ENCODE data around the gene ZFAND5. TPM values are rescaled to one million over a fixed set of nuclear protein-coding genes. Genes with fewer than 3 reads are reported as not detected.
A peak's percentile ranks its signal among the peaks of the same experiment; 100 is the strongest.

ZFAND5 gene
- total RNA-seq, 6 experiments from 2014 or later = 88.4 to 119 (median 100) TPM

DNA sequence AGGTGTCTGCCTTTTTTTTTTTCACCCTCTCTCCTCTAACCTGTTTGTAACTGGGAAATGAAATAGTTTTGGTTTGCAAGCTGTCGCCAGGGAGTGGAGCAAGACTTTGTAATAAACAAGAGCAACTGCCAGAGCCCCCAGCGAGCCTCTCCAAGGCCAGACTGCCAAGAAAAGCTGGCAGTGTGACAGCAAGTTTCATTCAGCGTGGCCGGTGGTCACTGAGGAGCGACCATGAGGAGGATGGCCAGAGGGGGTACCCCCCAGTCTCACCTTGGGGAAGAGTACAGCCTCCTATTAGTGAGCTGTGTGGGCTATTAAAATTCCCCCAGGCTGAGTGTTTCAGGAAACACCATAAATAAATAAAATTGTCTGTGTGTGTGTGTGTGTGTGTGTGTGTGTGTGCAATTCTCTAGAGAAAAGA lies 49.9 kb downstream of the ZFAND5 start:
- TF ChIP-seq POLR2A (IDR thresholded peaks at IDR 0.05) = no peak
- TF ChIP-seq, protein P1, sequence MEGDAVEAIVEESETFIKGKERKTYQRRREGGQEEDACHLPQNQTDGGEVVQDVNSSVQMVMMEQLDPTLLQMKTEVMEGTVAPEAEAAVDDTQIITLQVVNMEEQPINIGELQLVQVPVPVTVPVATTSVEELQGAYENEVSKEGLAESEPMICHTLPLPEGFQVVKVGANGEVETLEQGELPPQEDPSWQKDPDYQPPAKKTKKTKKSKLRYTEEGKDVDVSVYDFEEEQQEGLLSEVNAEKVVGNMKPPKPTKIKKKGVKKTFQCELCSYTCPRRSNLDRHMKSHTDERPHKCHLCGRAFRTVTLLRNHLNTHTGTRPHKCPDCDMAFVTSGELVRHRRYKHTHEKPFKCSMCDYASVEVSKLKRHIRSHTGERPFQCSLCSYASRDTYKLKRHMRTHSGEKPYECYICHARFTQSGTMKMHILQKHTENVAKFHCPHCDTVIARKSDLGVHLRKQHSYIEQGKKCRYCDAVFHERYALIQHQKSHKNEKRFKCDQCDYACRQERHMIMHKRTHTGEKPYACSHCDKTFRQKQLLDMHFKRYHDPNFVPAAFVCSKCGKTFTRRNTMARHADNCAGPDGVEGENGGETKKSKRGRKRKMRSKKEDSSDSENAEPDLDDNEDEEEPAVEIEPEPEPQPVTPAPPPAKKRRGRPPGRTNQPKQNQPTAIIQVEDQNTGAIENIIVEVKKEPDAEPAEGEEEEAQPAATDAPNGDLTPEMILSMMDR (IDR thresholded peaks at IDR 0.05) = no peak
- no peak overlapping the region for H3K4me3 ChIP-seq
- DNase-seq (peak in 1 of 3 donors; percentile 60), ATAC-seq (peak; percentile 75 to 82 (median 78))
- 15% methylated on average over 5 of the region's 5 CpGs for WGBS (ENCODE audit: insufficient coverage, low coverage, low lambda C conversion rate, missing lambda C conversion rate)
- no peaks in the 10 kb centered on the region for H3K27me3 ChIP-seq
- no peaks in the 10 kb centered on the region for H3K9me3 ChIP-seq
- peak overlapping the region in 1 of 3 donors; percentile 28 for H3K27ac ChIP-seq
- no peaks in the 10 kb centered on the region for H3K36me3 ChIP-seq
- peaks cover 0 to 10% (median 4%) of the 10 kb centered on the region in 4 donors for H3K4me1 ChIP-seq
- intact Hi-C loops (cut with DNase I) = no loop called here

DNA sequence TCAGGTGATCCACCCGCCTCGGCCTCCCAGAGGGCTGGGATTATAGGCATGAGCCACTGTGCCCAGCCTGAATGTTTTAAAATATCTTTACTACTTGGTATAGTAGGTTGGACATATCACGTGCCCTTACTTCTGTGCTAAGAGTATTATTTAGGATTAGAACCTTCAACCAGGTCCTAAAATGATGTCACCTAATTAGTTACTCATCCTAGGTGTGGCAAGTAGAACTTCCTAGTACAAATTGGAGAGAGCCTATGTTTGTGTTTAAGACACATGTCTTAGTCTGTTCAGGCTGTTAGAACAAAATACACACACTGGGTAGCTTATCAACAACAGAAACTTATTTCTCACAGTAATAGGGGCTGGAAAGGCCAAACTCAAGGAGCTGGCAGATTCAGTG lies 51.5 kb downstream of the ZFAND5 start:
- WGBS (ENCODE audit: insufficient coverage, low coverage, low lambda C conversion rate, missing lambda C conversion rate) = 86% methylated on average over 2 of the region's 3 CpGs
- TF ChIP-seq, protein P1 (IDR thresholded peaks at IDR 0.05) = no peak
- Histone ChIP-seq H3K27me3 (no peaks in the 10 kb centered on the region), H3K4me1 (peaks cover 0 to 13% (median 5%) of the 10 kb centered on the region in 4 donors), H3K27ac (no peak overlapping the region), H3K36me3 (no peaks in the 10 kb centered on the region), H3K4me3 (no peak overlapping the region), H3K9me3 (no peaks in the 10 kb centered on the region)
- ATAC-seq (no peak), DNase-seq (no peak)
- intact Hi-C loops (cut with DNase I) = no loop called here

DNA sequence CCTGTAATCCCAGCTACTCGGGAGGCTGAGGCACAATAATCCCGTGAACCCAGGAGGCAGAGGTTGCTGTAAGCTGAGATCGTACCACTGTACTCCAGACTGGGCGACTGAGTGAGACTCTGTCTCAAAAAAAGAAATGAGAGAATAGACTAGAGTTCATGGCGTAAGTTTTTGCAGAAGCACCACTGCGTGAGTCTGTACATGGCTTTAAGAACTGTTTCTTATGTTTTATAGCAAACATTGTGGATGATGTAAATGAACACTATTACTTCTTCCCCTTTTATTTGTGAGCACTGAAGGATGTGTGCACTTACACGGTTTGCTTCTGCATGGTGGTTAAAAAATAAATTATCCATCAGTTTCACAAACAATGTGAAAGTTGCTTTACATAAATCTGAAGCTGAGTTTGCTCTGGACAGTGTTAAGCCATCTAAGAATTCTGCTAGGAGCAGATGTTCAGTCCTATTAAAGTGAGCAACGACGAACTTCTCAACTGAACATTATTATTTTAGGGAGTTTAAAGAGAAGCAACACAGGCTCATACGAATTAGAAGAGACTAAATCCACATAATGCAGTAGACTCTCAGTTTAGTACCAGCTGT lies 52.5 kb downstream of the ZFAND5 start:
- H3K4me1 ChIP-seq = peaks cover 0 to 13% (median 5%) of the 10 kb centered on the region in 4 donors
- DNase-seq (no peak), ATAC-seq (no peak)
- intact Hi-C loops (cut with DNase I) = no loop called here
- TF ChIP-seq POLR2A (IDR thresholded peaks at IDR 0.05) = no peak
- TF ChIP-seq, protein P1 (IDR thresholded peaks at IDR 0.05) = no peak
- H3K9me3 ChIP-seq = no peaks in the 10 kb centered on the region
- H3K27ac ChIP-seq = no peak overlapping the region
- no peaks in the 10 kb centered on the region for H3K27me3 ChIP-seq
- WGBS (ENCODE audit: insufficient coverage, low coverage, low lambda C conversion rate, missing lambda C conversion rate) = 70% methylated on average over 10 of the region's 10 CpGs
- no peaks in the 10 kb centered on the region for H3K36me3 ChIP-seq
- no peak overlapping the region for H3K4me3 ChIP-seq

DNA sequence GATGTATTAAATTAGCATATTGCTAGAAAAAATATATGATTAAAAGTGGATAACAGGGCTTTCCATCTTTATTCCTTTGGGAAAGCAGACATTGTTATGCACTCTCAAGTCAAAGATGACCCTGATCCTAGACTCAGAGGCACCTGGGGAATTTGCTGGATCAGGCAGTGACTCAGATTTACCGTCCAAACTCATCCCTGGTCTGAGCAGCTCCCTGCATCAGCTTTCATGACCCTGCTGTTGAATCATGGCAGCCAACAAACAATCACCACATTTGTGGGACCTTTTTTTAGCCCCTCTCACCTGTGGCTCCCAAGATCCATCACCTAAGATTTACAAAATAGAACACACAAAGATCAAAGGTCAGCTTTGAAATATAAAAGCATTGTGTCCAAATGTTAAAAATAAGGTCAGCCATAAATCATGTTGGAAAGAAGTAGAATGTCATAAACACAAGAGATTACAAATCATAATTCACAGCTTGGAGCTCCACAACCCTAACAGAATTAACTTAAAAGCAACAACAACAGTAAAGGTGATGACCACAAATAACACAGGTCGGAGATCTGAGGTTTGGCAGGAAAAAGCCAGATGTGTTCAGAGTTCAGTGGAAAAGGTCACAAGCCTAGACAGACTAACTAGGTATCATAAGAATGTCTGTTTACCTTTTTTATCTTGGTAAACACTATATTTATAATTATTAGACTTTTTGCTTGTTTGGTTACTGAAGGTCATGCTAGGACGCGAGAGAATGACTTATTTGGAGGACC lies 55.5 kb downstream of the ZFAND5 start:
- ATAC-seq = peak in 3 of 4 donors; percentile 35 to 48 (median 46)
- Histone ChIP-seq H3K36me3 (no peaks in the 10 kb centered on the region), H3K27ac (peak overlapping the region in 1 of 3 donors; percentile 1), H3K9me3 (no peaks in the 10 kb centered on the region), H3K27me3 (no peaks in the 10 kb centered on the region), H3K4me1 (peaks cover 0 to 6% (median 2%) of the 10 kb centered on the region in 4 donors), H3K4me3 (no peak overlapping the region)
- DNase-seq = no peak
- whole genome bisulfite sequencing (ENCODE audit: insufficient coverage, low coverage, low lambda C conversion rate, missing lambda C conversion rate) = 41% methylated on average over 3 of the region's 4 CpGs
- intact Hi-C loops (cut with DNase I) = no loop called here
- no peak for TF ChIP-seq POLR2A (IDR thresholded peaks at IDR 0.05)
- TF ChIP-seq, protein P1 (IDR thresholded peaks at IDR 0.05) = no peak

Measured in right lobe of liver (tissue), 6 donors.